ENCODE measurements around the gene LBR.
A peak's percentile ranks its signal among the peaks of the same experiment; 100 is the strongest.
"Not testable (repeated sequence)": the region's sequence is repeated elsewhere in the genome, so short reads cannot be mapped to it uniquely, and the experiment has no call there.

The LBR gene

DNA sequence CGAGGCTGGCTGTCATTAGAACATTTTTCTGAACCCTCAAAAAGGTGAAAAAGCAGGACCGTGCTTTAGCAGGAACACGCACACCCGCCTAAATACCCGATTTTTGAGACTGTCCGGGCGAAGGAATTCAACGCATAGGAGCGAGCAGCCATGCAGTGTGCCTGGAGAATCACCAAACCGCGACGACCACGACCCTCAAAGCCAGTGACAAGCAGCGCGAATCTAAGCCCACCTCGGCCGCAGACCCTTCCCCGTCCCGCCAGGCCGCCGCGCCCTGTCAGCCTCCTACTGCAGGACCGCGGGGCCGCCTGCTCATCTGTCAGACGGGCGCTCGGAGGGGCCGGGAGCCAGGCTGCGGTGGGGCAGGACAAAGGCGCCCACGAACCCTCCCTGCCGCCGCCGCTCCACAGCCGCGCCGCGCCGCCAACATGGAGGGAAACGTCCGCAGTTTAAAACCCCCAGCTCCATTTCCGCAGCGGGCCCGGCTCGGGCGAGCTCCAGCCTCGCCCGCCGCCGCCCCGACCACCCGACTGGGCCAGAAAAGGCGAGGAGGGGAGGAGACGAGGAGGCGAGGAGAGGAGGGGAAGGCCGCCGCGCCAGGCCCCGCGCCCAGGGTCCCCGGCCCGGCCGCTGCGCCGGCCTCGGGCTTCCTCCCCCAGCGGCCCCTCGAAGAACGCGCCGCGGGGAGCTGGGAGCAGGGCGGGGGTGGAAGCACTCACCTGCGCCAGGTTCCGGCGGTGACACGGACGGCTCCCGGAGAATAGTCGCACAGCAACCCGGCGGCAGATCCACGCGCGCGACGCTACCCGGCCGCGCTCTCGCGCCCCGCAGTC is at the start of gene LBR:
TSS of gene LBR (minus strand) at position 804 of the 833 bp plus-strand sequence. CDS start 3,963 bp downstream, outside the sequence.
- no peak for DNase-seq

DNA sequence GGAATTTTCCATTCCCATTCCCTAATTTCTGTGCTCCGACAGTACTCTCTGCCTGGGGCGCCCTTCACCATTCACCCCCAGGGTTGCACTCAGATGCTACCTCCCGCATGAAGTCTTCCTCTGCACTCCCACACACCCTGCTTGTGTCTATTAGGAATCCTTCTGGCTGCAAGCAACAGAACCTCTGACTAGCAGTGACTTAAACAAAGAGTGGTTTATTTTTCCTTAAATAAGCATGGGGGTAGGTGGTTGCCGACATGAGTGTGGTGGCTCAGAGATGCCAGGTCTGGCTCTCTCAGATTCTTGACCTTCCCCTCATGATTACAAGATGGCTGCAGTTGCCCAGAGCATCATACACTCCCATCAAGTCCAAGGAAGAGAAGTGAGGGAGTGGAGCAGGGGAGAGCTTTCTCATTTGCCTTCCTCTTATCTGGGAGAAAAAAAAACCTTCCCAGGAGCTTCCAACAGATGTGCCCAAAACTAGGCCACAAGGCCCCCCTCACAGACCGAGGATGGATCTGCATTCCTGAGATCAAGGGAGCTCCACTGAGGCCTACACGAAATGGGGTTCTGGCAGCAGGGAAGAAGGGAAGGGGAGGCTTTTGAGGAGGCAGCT is 49.6 kb upstream of the LBR start:
- DNase-seq: no peak

DNA sequence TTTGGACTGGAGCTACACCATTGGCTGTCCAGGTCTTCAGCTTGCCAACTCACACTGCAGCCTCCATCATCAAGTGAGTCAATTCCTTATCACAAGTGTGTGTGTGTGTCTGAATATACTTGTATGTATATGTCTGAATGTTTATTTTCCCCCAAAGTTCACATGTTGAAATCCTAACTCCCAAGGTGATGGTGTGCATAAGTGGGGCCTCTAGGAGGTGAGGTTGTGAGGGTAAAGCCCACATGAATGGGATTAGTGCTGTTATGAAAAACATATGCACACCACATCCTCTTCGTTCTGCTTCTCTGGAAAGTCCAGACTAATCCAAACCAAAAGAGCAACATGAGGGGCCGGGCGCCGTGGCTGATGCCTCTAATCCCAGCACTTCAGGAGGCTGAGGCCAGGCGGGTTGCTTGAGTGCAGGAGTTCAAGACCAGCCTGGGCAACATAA is 48.7 kb upstream of the LBR start:
- no peak for DNase-seq

DNA sequence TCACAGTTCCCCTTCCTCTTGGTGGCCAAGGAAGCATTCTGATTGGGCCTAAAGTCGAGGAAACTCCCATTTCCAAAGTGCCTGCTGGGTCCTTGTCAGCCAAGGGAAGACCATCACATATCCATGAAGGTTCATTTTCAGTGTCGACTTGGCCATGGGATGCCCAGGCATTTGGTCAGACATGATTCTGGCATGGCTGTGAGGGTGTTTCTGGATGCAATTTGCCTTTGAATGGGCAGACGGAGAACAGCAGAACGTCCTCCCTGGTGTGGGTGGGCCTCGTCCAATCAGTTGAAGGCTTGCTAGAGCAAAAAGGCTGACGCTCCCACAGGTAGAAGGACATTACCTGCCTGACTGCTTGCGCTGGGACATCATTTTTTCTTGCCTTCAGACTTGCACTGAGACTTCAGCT is 48.3 kb upstream of the LBR start:
- no peak for DNase-seq

DNA sequence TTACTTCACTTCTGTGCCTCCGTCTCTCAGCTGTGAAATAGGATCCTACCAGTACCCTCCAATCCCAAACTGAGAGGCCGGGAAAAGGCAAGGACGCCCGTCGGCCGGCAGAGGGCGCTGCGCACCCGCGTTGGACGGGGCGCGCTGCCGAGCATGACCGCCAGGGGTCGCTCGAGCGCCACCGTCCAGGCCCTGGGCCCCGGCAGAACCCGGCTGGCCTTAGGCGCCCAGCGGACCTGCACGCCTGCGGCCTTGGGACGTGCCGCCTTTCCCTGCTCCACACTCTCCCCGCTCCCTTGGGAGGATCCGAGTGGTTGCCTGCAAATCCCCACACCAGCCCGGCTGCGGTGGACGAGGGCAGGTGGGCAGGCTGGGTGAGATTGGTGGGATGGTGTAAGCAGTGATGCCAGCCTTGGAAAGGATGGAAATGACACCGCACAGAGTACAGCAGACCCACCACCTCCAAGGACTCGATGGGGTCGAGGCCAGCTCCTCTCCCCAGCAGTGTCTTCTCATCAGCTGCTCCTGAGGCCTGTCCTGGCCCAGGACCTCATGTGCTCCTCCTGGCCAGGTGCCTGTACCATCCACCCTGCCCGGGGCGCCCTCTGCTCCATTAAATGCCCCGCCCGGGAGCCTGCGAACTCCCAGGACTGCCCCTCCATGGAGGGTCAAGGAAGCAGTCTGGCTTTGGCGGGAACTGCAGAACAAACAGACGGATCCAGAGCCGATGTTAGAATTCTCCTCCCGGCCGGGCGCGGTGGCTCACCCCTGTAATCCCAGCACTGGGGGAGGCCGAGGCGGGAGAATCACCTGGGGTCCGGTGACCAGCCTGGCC is 47.4 kb upstream of the LBR start:
- peak; percentile 48 for DNase-seq

DNA sequence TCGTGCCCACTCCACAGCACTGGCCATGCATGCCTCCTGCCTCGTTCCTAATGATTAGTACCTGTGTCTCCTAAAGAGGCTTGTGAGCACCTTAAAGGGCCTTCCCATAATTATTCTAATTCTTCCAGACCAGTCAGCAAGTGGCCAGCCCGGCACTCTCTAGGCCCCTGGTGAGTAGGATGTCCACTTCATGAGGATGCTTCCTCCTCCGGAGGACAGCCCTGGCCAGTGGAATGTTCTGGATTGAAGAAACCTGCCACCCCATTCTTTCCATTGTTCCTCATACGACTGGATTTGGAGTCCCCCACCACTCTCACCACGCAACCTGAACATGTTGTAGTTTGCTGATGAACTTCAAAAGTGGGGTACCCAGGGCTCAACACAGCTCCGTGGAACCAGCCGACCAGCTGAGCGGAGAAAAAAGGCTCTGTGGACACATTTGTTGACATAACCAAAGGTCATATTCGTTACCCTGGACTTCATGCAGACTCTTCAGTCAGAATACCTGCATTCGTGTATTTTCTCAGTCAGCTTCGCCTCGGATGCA is 46.7 kb upstream of the LBR start:
- no peak for DNase-seq

DNA sequence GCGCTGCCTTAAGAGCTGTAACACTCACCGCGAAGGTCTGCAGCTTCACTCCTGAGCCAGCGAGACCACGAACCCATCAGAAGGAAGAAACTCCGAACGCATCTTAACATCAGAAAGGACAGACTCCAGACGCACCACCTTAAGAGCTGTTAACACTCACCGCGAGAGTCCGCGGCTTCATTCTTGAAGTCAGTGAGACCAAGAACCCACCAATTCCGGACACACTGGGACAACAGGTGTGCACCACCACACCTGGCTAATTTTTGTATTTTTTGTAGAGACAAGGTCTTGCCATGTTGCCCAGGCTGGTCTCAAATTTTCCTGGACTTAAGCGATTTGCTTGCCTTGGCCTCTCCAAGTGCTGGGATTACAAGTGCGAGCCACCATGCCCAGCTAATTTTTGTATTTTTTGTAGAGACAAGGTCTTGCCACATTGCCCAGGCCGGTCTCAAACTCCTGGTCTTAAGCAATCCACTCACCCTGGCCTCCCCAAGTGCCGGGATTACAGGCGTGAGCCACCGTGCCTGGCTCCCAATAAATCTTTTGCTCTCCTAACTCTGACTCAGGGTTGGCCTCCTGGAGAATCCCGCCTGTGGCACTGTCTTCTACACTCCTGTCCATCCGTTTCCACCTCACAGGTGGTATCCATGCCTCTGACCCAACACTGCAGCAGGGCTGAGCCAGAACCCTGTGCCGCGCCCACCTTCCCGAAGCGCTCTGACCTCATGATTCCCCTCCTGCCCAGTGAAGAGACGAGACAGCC is 46.0 kb upstream of the LBR start:
- DNase-seq: not testable (repeated sequence)

DNA sequence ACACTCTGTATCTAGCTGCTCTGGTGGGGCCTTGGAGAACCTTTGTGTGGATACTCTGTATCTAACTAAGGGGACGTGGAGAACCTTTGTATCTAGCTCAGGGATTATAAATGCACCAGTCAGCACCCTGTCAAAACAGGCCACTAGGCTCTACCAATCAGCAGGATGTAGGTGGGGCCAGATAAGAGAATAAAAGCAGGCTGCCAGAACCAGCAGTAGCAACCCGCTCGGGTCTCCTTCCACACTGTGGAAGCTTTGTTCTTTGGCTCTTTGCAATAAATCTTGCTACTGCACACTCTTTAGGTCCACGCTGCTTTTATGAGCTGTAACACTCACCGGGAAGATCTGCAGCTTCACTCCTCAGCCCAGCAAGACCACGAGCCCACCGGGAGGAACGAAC is 45.4 kb upstream of the LBR start:
- not testable (repeated sequence) for DNase-seq

DNA sequence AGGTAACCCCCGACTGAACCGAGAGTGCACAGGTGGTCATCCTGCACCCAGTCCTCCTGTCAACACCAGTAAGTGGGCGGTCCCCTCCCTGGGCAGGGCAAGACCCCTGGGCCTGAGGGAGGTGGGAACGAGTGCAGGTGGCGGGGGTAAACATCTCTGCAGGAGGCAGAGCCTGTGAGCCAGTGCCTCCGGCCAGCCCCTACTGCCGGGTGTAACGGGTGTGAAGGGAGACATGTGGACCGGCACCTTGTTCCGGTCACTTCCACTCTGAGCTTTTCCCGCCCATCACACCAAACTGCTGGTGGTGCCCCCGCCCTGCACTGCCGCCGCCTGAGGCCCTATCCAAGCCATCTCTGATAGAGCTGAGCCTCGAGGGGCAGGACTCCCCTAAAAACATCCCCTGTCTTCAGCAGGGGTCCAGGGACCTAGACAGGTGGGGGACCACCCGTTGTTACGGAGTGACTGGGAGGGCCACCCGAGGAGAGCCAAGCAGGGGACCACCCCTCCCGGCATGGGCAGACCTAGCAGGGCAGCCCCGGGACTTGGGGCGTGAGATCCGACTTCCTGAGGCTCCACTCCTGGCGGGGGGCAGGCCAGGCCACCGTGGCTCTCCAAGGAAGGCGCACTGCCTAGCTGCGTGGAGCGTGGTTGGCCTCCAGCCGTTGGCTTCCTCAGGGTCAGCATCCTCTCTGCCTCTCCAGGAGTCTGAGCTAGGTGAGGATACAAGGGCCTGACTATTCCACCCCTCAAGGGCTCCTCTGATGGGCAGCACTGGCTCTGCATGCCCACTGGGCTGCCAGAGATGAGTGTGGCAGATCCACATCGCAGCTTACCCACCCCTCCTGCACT is 43.8 kb upstream of the LBR start:
- no peak for DNase-seq

DNA sequence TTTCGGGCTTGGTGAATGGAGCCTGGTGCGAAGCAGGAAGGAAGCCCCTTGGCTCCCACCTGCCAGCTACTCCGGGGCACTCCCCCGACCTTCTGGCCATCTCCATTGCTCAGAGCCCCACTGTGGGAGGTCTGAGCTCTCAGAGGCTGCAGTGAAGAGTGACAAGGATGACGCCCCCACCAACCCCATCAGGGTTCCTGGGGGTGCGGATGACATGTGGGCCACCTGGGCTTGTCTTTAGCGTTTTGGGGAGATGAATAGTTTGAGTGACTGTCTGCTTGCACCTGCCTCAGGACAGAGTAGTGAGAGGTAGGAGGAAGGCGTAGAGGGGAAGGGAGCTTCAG is 43.2 kb upstream of the LBR start:
- DNase-seq: no peak

DNA sequence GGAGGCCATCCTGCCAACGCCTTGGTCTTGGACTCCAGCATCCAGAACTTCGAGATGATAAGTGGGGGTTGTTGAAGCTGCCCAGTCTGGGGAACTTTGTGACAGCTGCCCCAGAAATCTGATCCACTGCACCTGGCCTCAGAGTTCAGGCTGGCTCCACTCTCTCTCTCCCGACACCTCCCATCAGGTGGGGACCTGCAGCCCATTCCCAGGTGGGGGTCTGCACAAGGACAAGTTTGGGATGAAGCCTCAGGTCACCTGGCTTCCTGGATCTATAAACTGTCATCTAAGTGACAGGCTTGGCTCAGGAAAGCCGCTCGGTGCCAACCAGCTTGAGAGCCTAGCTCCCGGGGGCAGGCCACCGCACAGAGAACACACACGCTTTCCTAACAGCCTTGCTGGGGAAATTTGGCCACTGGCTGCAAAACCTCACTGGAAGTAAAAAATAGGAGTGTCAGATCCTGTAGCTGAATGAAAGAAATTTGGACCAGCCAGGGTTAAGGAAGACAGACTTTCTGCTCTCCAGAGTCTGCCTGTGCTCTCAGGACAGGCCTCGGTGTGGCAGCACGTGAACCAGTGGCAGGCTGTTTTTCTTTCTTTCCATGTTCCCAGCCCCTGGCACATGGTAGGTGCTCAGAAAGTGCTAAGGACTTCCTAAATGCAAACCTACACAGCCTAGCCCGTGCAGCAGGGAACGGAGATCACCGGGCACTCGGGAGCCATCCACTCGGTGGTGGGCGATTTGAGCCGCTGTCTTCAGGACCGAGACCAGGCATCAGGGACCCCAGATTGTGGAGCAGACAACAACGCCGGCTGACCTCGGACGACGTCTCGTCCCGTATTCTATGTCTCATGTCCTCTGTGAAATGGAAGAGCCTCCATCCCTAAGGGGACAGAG is 42.6 kb upstream of the LBR start:
- DNase-seq: no peak

DNA sequence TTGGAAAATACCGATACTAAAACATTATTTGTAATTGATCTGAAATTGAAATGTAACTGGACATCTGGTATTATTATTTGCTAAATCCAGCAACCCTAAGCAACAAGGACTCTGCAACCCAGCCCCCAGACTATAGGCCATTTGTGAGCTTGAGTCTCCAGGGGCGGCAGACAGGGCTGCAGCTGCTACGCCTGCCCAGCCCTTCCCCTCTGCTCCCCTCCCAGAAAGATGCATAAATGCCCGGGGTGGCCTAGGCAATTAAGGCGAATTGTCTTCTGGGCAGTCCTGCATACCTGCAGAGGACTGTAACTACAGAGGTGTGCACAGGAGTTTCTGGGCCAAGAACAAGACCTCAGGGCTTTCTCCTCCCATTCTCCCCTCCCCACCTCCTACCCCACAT is 41.2 kb upstream of the LBR start:
- no peak for DNase-seq

DNA sequence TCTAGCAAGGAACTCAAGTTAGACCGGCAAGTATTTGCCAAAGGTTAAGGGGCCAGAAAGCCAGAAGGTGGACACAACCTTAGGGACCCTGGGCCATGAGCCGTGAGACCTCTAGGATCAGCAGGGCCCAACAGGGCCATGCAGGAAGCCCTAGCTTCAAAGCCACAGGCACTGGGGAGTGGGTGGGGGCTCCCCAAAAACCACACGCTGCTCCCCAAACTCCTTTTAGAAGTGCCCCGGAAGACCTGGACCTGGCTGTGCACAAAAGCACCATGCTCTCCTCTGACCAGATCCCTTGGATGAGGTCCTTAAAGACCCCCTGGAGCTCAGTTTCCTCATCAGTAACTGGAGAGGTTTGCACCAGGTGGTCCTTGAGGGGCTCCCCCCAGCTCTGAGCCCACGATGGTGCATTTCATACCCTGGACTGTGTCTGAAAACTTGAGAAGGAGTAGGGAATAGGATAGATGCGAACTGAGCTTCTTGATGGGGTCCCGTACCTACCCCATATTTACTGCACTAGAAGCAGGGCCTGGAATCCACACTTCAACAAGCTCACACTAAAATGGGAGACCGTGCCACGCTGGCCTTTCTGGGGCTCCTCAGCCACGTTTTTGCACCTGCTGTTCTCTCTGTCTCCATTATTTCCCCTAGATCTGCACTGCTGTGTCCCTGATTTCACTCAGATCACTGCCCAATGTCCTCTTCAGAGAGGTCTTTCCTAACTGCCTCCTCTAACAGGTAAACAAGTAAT is 40.6 kb upstream of the LBR start:
- no peak for DNase-seq

DNA sequence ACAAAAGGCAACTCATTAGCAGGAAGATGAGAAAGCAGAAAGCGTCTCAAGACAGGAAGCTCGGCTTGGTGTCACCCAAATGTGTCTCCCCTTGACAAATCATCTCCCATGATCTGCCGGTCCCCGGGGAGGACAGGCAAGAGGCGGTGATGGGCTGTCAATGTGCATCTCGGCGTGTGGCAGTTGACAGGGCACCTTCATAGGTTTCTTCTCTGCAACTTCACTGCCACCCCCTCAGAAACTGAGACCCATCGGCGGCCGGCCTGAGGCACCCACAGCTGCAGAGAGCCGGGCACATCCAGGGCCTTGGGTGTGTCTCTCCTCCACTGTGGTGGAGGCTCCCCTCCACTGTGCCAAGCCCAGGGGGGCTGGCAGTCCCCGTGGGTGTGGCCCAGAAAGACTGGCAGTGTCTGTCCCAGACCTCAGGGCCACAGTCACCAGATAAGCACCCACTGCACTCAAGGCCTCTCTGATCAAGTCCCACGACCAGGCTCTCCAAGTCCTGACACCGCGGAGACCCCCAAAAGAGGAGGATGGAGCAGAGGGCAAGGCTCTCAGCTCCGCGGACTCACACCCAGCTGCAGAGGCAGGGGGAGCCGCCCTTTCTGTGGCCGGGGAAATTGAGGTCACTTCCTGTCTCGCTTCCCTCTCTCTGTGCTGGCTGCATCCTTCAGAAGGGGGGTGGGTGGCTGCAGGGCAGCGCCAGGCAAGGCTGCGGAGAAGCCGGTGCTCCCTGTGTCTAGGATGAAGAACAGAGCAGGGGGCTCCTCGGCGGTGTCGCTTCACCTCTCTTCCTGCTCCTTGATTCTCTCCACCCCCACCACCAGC is 39.6 kb upstream of the LBR start:
- peak; percentile 80 for DNase-seq

DNA sequence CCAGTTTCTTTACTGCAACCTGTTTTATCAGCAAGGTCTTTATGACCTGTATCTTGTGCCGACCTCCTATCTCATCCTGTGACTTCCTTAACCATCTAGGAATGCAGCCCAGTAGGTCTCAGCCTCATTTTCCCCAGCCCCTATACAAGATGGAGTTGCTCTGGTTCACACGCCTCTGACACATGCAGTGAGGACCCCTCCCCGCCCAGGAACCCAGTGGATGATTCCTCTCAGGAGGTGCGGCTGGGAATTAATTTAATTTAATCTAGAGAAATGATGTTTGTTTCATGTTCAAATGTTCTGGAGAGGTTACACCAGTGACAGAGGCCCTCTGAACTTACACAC is 39.0 kb upstream of the LBR start:
- no peak for DNase-seq

DNA sequence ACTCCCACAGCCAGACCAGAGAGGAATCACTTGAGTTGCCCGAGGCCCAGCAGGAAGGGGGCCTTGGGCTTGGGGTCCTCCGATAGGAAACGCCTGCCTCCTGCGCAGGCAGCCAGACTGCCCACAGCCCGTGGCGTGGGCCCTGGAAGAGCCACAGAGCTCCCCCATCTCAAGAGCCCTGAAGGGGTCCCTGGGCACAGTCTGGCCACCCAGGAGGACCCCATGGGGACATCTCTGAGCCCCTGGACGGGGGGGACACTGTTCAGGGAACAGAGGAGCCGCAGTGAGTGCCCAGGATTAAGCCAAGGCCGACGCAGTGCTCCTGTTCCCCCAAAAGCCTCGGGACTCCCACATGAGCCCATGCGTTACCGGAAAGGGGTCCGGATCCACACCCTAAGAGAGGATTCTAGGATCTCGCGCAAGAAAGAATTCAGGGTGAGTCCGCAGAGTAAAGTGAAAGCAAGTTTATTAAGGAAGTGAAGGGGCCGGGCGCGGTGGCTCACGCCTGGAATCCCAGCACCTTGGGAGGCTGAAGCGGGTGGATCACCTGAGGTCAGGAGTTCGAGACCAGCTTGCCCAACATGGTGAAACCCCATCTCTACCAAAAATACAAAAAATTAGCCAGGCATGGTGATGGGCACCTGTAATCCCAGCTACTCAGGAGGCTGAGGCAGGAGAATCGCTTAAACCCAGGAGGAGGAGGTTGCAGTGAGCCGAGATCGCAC is 38.1 kb upstream of the LBR start:
- DNase-seq: no peak

DNA sequence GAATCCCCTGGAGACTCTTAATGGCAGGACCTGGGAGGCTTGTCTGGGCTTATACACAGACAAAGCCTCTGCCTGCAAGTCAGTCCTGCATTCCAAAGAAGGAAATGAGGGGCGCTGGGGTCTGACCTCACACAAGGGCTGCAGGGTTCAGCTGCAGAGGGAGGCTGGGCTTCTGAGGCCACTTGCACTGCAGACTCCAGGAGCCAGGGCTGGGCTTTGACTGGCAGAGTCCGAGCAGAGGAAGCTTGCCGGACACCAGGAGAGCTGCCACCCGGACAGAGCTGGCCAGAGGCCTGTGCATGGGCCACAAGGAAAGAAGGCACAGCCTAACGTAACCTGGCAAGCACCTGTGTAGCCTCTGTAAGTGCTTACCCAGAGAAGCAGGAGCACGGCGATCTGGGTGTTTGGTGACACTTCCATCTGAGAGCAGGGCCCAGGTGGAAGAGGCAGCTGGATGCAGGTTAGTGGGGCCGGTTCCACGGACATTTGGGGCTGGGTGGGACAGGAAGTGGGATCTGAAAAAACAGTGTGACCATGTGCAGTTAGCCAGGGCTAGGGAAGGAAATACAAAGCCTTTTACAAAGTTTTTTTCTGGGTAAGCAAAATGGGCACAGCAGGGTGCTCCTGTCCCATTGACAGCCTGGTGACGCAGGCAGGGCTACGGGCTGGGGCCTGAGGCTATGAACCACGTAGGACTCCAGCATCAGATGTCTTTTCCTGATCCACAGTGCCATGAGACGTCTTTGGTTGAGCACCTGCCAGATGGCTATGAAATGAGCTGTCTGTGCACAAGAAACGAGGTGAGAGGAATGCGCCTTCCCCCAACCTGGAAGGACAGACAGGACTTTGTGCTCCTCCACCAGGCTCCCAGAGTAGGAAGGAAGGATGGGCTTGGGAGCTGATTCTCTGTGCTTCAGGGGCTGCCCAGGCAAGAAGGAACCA is 37.3 kb upstream of the LBR start:
- no peak for DNase-seq
